ENCODE measurements around the gene KIF3B. TPM values are rescaled to one million over a fixed set of nuclear protein-coding genes. Genes with fewer than 3 reads are reported as not detected.
A peak's percentile ranks its signal among the peaks of the same experiment; 100 is the strongest.

The KIF3B gene
- total and polyA plus RNA-seq, 2 of the 13 experiments (the other 11 are each of a cell fraction or from before 2014, with no cell fraction given), result 23.6 to 28.8 TPM

DNA sequence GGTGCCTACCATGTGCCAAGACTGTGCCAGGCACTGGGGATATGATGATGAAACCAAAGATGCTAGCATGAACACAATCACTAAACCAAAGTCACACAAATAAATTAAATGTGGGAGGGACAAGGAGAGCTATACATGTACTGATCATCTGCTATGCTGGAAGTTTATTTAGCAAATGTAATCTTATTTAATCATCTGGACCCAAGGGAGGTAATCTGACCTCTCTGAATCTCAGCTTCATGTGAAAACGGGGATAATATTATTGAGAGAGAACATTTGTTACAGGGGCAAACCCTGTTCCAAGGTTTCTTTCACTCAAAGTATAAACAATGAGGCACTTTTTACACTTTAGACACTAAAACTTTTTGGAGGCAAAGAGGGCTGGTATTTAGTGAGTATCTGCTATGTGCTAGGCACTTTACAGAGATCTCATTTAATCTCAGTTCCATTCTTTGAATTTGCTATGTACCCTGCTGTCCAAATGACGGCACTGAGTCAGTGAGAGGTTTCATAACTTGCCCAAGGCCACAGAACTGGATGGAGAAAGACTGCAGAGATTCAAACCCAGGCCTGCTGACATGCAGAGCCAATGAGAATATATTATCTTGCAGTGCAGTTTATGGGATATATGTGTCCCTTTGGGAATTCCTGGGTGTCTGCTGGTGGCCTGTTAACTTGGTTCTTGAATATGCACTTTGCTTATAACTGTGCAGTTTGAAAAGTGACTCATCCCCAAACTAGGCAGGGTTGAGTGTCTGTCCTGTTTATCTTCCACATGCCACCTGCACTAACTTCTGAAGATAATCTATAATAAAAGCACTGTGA, 77.4 kb downstream of the KIF3B start (continued):
- TF ChIP-seq, protein P1, sequence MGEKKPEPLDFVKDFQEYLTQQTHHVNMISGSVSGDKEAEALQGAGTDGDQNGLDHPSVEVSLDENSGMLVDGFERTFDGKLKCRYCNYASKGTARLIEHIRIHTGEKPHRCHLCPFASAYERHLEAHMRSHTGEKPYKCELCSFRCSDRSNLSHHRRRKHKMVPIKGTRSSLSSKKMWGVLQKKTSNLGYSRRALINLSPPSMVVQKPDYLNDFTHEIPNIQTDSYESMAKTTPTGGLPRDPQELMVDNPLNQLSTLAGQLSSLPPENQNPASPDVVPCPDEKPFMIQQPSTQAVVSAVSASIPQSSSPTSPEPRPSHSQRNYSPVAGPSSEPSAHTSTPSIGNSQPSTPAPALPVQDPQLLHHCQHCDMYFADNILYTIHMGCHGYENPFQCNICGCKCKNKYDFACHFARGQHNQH (CRISPR knock-in tag; IDR thresholded peaks at IDR 0.05), result 0 out of 2 replicates have a peak, but pooled peaks have one; percentile 60
- TF ChIP-seq ZNF83 (CRISPR knock-in tag; IDR thresholded peaks at IDR 0.05; ENCODE audit: borderline replicate concordance), result no peak
- TF ChIP-seq, protein P2, sequence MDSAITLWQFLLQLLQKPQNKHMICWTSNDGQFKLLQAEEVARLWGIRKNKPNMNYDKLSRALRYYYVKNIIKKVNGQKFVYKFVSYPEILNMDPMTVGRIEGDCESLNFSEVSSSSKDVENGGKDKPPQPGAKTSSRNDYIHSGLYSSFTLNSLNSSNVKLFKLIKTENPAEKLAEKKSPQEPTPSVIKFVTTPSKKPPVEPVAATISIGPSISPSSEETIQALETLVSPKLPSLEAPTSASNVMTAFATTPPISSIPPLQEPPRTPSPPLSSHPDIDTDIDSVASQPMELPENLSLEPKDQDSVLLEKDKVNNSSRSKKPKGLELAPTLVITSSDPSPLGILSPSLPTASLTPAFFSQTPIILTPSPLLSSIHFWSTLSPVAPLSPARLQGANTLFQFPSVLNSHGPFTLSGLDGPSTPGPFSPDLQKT (CRISPR knock-in tag; IDR thresholded peaks at IDR 0.05; ENCODE audit: borderline replicate concordance), result no peak
- TF ChIP-seq ELF1 (CRISPR knock-in tag; IDR thresholded peaks at IDR 0.05), result 0 out of 2 replicates have a peak, but pooled peaks have one; percentile 13
- 0 out of 2 replicates have a peak, but pooled peaks have one; percentile 59 for TF ChIP-seq ZNF607 (CRISPR knock-in tag; IDR thresholded peaks at IDR 0.05; ENCODE audit: borderline replicate concordance)
- TF ChIP-seq FOXK1 (CRISPR knock-in tag; IDR thresholded peaks at IDR 0.05; ENCODE audit: borderline replicate concordance, low read depth), result 0 out of 2 replicates have a peak, but pooled peaks have one; percentile 65
- TF ChIP-seq, protein P3, sequence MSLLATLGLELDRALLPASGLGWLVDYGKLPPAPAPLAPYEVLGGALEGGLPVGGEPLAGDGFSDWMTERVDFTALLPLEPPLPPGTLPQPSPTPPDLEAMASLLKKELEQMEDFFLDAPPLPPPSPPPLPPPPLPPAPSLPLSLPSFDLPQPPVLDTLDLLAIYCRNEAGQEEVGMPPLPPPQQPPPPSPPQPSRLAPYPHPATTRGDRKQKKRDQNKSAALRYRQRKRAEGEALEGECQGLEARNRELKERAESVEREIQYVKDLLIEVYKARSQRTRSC (CRISPR knock-in tag; IDR thresholded peaks at IDR 0.05; ENCODE audit: low read depth), result no peak; the same call in 1 of the 2 replicates
- TF ChIP-seq, protein P4, sequence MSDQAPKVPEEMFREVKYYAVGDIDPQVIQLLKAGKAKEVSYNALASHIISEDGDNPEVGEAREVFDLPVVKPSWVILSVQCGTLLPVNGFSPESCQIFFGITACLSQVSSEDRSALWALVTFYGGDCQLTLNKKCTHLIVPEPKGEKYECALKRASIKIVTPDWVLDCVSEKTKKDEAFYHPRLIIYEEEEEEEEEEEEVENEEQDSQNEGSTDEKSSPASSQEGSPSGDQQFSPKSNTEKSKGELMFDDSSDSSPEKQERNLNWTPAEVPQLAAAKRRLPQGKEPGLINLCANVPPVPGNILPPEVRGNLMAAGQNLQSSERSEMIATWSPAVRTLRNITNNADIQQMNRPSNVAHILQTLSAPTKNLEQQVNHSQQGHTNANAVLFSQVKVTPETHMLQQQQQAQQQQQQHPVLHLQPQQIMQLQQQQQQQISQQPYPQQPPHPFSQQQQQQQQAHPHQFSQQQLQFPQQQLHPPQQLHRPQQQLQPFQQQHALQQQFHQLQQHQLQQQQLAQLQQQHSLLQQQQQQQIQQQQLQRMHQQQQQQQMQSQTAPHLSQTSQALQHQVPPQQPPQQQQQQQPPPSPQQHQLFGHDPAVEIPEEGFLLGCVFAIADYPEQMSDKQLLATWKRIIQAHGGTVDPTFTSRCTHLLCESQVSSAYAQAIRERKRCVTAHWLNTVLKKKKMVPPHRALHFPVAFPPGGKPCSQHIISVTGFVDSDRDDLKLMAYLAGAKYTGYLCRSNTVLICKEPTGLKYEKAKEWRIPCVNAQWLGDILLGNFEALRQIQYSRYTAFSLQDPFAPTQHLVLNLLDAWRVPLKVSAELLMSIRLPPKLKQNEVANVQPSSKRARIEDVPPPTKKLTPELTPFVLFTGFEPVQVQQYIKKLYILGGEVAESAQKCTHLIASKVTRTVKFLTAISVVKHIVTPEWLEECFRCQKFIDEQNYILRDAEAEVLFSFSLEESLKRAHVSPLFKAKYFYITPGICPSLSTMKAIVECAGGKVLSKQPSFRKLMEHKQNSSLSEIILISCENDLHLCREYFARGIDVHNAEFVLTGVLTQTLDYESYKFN (CRISPR knock-in tag; conservative IDR thresholded peaks at IDR 0.05), result peak; percentile 66
- TF ChIP-seq SALL1 (CRISPR knock-in tag; IDR thresholded peaks at IDR 0.05), result peak; percentile 71
- no peak for TF ChIP-seq FOXA1 (IDR thresholded peaks at IDR 0.05)
- TF ChIP-seq FOXA1 (CRISPR knock-in tag; IDR thresholded peaks at IDR 0.05), result 0 out of 2 replicates have a peak, but pooled peaks have one; percentile 24
- no peak for TF ChIP-seq NBN (conservative IDR thresholded peaks at IDR 0.05)
- no peak for TF ChIP-seq SIN3A (IDR thresholded peaks at IDR 0.05; ENCODE audit: borderline replicate concordance, low read depth, low read length)
- TF ChIP-seq WIZ (CRISPR knock-in tag; IDR thresholded peaks at IDR 0.05), result no peak
- TF ChIP-seq NKX3-1 (CRISPR knock-in tag; IDR thresholded peaks at IDR 0.05), result no peak
- TF ChIP-seq, protein P5, sequence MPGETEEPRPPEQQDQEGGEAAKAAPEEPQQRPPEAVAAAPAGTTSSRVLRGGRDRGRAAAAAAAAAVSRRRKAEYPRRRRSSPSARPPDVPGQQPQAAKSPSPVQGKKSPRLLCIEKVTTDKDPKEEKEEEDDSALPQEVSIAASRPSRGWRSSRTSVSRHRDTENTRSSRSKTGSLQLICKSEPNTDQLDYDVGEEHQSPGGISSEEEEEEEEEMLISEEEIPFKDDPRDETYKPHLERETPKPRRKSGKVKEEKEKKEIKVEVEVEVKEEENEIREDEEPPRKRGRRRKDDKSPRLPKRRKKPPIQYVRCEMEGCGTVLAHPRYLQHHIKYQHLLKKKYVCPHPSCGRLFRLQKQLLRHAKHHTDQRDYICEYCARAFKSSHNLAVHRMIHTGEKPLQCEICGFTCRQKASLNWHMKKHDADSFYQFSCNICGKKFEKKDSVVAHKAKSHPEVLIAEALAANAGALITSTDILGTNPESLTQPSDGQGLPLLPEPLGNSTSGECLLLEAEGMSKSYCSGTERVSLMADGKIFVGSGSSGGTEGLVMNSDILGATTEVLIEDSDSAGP (CRISPR knock-in tag; IDR thresholded peaks at IDR 0.05; ENCODE audit: borderline replicate concordance), result no peak
- TF ChIP-seq SRF (IDR thresholded peaks at IDR 0.05; ENCODE audit: low read depth, low read length), result peak; percentile 28; the same call in 1 of the 2 replicates
- TF ChIP-seq ETV5 (CRISPR knock-in tag; IDR thresholded peaks at IDR 0.05; ENCODE audit: borderline replicate concordance), result peak; percentile 54; the same call in 1 of the 2 replicates
- no peak for TF ChIP-seq ZSCAN12 (CRISPR knock-in tag; IDR thresholded peaks at IDR 0.05)
- TF ChIP-seq MAZ (IDR thresholded peaks at IDR 0.05; ENCODE audit: borderline replicate concordance, low read depth, low read length), result no peak
- TF ChIP-seq MAZ (CRISPR knock-in tag; IDR thresholded peaks at IDR 0.05; ENCODE audit: low read depth), result no peak
- peak; percentile 17; the same call in 1 of the 2 replicates for TF ChIP-seq ZNF3 (CRISPR knock-in tag; IDR thresholded peaks at IDR 0.05)
